Cardiac fibroblast (primary cell): ENCODE measurements around the gene SHCBP1L.

ENCODE experiments used
- DNase-seq, 2 donors: peaks; one replicate each; pipeline versions ENCODE4 v3.0.0 to v3.0.0-alpha.2; 2010; ENCODE audit warnings: low read depth in 2 of 2
- H3K4me3 ChIP-seq, 2 donors: replicated peaks in 1 of 2; 1 replicate in 1 of 2; 2 replicates in 1 of 2; pipeline ENCODE4 v1.5.1; 2011; ENCODE audit warnings: low read depth in 2 of 2, low read length in 2 of 2, mild to moderate bottlenecking in 2 of 2, moderate library complexity in 1 of 2
- CTCF ChIP-seq: IDR thresholded peaks from one replicate; pipeline ENCODE4 v1.5.1; 2011; ENCODE audit warnings: low read depth, mild to moderate bottlenecking, low read length, inconsistent platforms

Gene SHCBP1L

GRCh38 chr1:182968151-182968741 is 15.3 kb upstream of the SHCBP1L start:
- H3K4me3 ChIP-seq, result no peak overlapping the region
- no peak for TF ChIP-seq CTCF
- DNase-seq, result peak; percentile 14 to 47

DNA sequence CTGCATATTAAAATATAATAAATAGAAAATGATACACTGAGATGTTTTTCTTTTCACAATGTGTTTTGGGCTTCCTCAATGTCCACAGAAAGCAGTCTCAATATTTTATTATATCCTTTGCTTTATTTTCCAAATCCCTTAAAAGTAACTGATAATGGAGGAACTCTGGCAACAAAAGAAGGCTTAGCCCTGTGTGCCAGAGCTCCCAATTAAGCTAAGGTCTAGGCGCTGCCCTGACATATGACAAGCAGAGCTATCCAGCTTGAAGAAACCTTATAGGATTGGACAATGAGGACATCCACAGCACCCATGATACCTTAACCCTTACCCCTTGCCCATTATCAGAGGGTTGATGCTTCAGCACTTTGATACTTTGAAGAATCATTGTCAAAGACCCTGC is 12.9 kb upstream of the SHCBP1L start:
- no peak for DNase-seq
- TF ChIP-seq CTCF, result no peak
- no peak overlapping the region for H3K4me3 ChIP-seq

GRCh38 chr1:182965096-182965495 is 12.1 kb upstream of the SHCBP1L start:
- no peak overlapping the region for H3K4me3 ChIP-seq
- no peak for DNase-seq
- no peak for TF ChIP-seq CTCF

- TF ChIP-seq CTCF, result peak; percentile 91
- peak; percentile 95 to 96 for DNase-seq
- H3K4me3 ChIP-seq, result peak overlapping the region in 1 of 2 donors; percentile 29
These were observed 9.7 kb upstream of the SHCBP1L start for GRCh38 chr1:182962554-182963115.

- no peak for TF ChIP-seq CTCF
- DNase-seq, result no peak
- H3K4me3 ChIP-seq, result no peak overlapping the region
These were observed 7.1 kb upstream of the SHCBP1L start for GRCh38 chr1:182960046-182960445.

DNA sequence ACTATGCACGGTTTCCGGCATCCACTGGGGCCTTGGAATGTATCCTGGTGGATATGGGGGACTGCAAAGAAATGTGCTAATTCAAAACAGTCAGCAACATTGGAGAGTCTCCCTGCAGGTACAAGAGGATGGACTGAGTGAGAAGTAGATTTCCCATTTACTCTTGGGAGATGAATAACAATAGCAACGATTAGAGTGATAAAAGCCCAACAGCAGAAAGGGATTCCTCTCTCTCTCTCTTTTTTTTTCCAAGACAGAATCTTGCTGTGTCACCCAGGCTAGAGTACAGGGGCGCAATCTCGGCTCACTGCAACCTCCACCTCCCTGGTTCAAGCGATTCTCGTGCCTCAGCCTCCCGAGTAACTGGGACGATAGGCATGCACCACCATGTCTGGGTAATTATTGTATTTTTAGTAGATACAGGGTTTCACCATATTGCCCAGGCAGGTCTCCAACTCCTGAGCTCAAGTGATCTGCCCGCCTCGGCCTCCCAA is 5.0 kb upstream of the SHCBP1L start:
- TF ChIP-seq CTCF, result no peak
- no peak overlapping the region for H3K4me3 ChIP-seq
- DNase-seq, result no peak
